ENCODE results near the gene PNPLA2. TPM values are rescaled to one million over a fixed set of nuclear protein-coding genes. Genes with fewer than 3 reads are reported as not detected.

The PNPLA2 gene
- total RNA-seq, 1 experiment from 2014 or later, result 93.6 TPM

DNA sequence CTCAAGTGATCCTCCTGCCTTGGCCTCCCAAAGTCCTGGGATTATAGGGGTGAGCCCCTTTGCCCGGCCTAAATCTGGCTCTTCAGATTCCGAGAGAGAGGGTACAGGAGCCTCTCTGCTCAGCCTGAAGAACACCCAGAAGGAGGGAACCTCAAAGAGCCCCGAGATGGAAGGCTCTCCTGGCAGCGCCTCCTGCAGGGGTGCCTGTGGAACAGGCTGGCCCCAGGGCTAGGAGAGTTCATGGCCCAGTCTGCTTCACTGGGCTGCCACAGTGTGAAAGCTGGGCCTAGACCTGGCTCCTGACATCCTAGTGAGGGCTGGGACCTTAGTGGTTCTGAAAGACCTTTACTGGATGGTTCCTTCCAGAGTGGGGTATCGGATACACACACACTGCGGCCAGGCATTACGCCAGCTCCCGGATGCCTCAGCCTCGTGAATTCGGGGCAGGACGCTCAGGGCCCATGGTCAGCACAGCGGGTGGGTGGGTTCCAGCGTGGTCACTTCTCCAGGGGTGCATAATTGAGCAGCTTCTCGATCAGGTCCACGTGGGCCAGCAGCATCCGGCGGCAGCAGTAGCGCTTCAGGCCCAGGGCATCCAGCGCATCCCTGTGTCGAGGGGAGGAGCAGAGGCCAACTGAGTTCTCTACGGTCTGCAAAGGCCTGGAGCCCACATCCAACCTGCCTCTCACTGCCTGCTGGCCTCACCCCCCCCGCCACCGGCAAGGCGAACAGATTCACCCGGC is 21.3 kb downstream of the PNPLA2 start:
- intact Hi-C loops (cut with micrococcal nuclease; ENCODE audit: unreplicated experiment), result no loop called here
- ChIA-PET POLR2A (interaction anchor here (1.0 kb wide), 1 partner anchor 8 kb away, joined by 3 read pairs; no protein-coding TSS in a partner anchor), CTCF (no interaction called here)
- peaks cover 78% of the 10 kb centered on the region for H3K36me3 Mint-ChIP-seq (ENCODE audit: insufficient read depth, unreplicated experiment)
- H3K27ac Mint-ChIP-seq (ENCODE audit: unreplicated experiment), result peak overlapping the region; percentile 85
- peaks cover 23% of the 10 kb centered on the region for H3K4me1 ChIP-seq
- TF ChIP-seq, protein P1, sequence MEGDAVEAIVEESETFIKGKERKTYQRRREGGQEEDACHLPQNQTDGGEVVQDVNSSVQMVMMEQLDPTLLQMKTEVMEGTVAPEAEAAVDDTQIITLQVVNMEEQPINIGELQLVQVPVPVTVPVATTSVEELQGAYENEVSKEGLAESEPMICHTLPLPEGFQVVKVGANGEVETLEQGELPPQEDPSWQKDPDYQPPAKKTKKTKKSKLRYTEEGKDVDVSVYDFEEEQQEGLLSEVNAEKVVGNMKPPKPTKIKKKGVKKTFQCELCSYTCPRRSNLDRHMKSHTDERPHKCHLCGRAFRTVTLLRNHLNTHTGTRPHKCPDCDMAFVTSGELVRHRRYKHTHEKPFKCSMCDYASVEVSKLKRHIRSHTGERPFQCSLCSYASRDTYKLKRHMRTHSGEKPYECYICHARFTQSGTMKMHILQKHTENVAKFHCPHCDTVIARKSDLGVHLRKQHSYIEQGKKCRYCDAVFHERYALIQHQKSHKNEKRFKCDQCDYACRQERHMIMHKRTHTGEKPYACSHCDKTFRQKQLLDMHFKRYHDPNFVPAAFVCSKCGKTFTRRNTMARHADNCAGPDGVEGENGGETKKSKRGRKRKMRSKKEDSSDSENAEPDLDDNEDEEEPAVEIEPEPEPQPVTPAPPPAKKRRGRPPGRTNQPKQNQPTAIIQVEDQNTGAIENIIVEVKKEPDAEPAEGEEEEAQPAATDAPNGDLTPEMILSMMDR (IDR thresholded peaks at IDR 0.05; ENCODE audit: insufficient read depth in 1 of 2, low read depth in 1 of 2, low read length in 1 of 2, severe bottlenecking in 1 of 2, unreplicated experiment in 1 of 2), result peak in 1 of 2 experiments; percentile 18
- peaks cover 8% of the 10 kb centered on the region for H3K36me3 ChIP-seq (ENCODE audit: control insufficient read depth, insufficient read depth, low read length)
- H3K4me3 Mint-ChIP-seq (ENCODE audit: unreplicated experiment), result peak overlapping the region; percentile 90
- H3K27me3 ChIP-seq (replicated peaks; ENCODE audit: control insufficient read depth, insufficient read depth, low read length), result no peaks in the 10 kb centered on the region
- no peaks in the 10 kb centered on the region for H3K27me3 Mint-ChIP-seq (ENCODE audit: insufficient read depth, unreplicated experiment)
- no peaks in the 10 kb centered on the region for H3K9me3 Mint-ChIP-seq (ENCODE audit: unreplicated experiment)
- no TSS peak for BruUV-seq (replicated peaks)
- no peak overlapping the region for H3K4me3 ChIP-seq (ENCODE audit: low read depth, low read length)
- H3K4me1 Mint-ChIP-seq (ENCODE audit: low read depth, unreplicated experiment), result peaks cover 18% of the 10 kb centered on the region
- H3K9me3 ChIP-seq, result no peaks in the 10 kb centered on the region
- DNase-seq, result no peak

DNA sequence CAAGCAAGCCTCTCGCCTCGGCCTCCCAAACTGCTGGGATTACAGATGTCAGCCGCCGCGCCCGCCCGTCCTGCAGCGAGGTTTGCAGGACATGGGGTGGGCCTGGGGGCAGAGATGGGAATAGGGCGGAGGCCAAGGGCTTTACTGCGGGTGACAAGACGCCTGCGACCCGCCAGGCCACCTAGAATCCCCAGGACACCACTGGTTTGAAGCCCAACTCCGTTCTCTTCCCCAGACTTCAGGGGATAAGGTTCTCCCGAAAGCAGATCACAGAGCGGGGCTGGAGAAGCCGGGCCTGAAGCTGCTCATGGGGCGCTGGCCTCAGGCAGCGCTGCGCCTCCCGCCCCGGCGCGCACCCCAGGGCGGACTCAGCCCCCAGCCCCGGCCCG is 23.3 kb downstream of the PNPLA2 start:
- Mint-ChIP-seq H3K36me3 (ENCODE audit: insufficient read depth, unreplicated experiment) (peaks cover 64% of the 10 kb centered on the region), H3K9me3 (ENCODE audit: unreplicated experiment) (no peaks in the 10 kb centered on the region), H3K27me3 (ENCODE audit: insufficient read depth, unreplicated experiment) (no peaks in the 10 kb centered on the region), H3K4me3 (ENCODE audit: unreplicated experiment) (peak overlapping the region; percentile 90), H3K4me1 (ENCODE audit: low read depth, unreplicated experiment) (peaks cover 18% of the 10 kb centered on the region), H3K27ac (ENCODE audit: unreplicated experiment) (peak overlapping the region; percentile 85)
- peak in 1 of 2 experiments; percentile 54 for DNase-seq
- H3K36me3 ChIP-seq (ENCODE audit: control insufficient read depth, insufficient read depth, low read length), result peaks cover 8% of the 10 kb centered on the region
- ChIA-PET POLR2A (no interaction called here), CTCF (interaction anchor here (1.5 kb wide), 1 partner anchor 23 kb away, joined by 3 read pairs; no protein-coding TSS in a partner anchor)
- H3K4me1 ChIP-seq, result peaks cover 26% of the 10 kb centered on the region
- H3K4me3 ChIP-seq (ENCODE audit: low read depth, low read length), result peak overlapping the region; percentile 68
- intact Hi-C loops (cut with micrococcal nuclease; ENCODE audit: unreplicated experiment), result no loop called here
- BruUV-seq (replicated peaks), result TSS peak; percentile 72
- TF ChIP-seq, protein P1 (IDR thresholded peaks at IDR 0.05; ENCODE audit: insufficient read depth in 1 of 2, low read depth in 1 of 2, low read length in 1 of 2, severe bottlenecking in 1 of 2, unreplicated experiment in 1 of 2), result no peak
- H3K27me3 ChIP-seq (replicated peaks; ENCODE audit: control insufficient read depth, insufficient read depth, low read length), result no peaks in the 10 kb centered on the region
- H3K9me3 ChIP-seq, result no peaks in the 10 kb centered on the region

DNA sequence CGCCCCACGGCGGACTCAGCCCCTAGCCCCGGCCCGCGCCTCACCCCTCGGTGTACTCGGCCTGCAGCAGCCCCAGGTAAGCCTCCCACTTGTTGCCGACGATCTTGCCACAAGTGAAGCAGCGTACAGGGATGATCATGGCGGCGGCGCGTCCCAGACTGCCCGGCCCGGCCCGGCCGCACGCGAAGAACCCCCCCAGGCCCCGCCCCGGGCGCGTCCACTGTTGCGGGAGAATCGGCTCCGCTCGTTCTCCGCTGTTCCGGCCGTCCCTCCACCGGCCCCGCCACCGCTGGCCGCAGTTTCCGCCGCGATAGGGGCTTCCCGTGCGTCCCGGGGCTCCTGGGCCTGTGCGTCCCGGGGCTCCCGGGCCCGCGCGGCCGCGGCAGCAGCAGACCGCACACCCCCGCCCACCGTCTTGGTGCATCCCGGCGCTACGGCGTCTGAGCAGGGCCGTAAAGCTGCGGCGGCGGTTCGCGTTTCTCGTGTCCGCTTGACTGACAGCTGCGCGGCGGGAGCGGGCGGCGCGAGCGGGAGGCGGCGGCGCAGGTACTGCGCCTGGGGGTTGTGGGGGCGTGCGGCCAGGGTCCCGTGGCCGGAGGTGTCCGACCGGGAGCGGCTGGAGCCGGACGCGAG is 23.8 kb downstream of the PNPLA2 start, which contains the start of the genes POLR2L and TSPAN4:
Gene POLR2L, minus strand, starts transcription at position 160 of the 633 bp plus-strand sequence. Its CDS starts 21 bp downstream, at position 139.
Gene TSPAN4, plus strand, starts transcription at position 483 of the 633 bp plus-strand sequence. CDS start 7,453 bp downstream, outside the sequence.
- BruUV-seq (replicated peaks), result no TSS peak
- Histone ChIP-seq H3K36me3 (ENCODE audit: control insufficient read depth, insufficient read depth, low read length) (peaks cover 5% of the 10 kb centered on the region), H3K9me3 (no peaks in the 10 kb centered on the region), H3K27me3 (replicated peaks; ENCODE audit: control insufficient read depth, insufficient read depth, low read length) (no peaks in the 10 kb centered on the region), H3K4me3 (ENCODE audit: low read depth, low read length) (peak within 1 kb of the TSS; percentile 68), H3K4me1 (peaks cover 26% of the 10 kb centered on the region)
- intact Hi-C loops (cut with micrococcal nuclease; ENCODE audit: unreplicated experiment), result loop anchor here (1.0 kb wide), 1 partner anchor 9 kb away; no protein-coding TSS in a partner anchor
- peaks cover 18% of the 10 kb centered on the region for H3K4me1 Mint-ChIP-seq (ENCODE audit: low read depth, unreplicated experiment)
- peaks cover 58% of the 10 kb centered on the region for H3K36me3 Mint-ChIP-seq (ENCODE audit: insufficient read depth, unreplicated experiment)
- no peaks in the 10 kb centered on the region for H3K27me3 Mint-ChIP-seq (ENCODE audit: insufficient read depth, unreplicated experiment)
- TF ChIP-seq, protein P1 (IDR thresholded peaks at IDR 0.05; ENCODE audit: insufficient read depth in 1 of 2, low read depth in 1 of 2, low read length in 1 of 2, severe bottlenecking in 1 of 2, unreplicated experiment in 1 of 2), result no peak
- DNase-seq, result peak; percentile 90 to 94
- peak within 1 kb of the TSS; percentile 88 for H3K27ac Mint-ChIP-seq (ENCODE audit: unreplicated experiment)
- CTCF ChIA-PET, result interaction anchor here (1.5 kb wide), 1 partner anchor 23 kb away, joined by 3 read pairs; no protein-coding TSS in a partner anchor
- no peaks in the 10 kb centered on the region for H3K9me3 Mint-ChIP-seq (ENCODE audit: unreplicated experiment)
- POLR2A ChIA-PET, result interaction anchor here (0.6 to 1.2 kb wide), 3 partner anchors 9 to 1146 kb away, joined by 3 to 4 read pairs (median 4); partner anchors contain the start of gene RPLP2
- H3K4me3 Mint-ChIP-seq (ENCODE audit: unreplicated experiment), result peak within 1 kb of the TSS; percentile 90
